Measurements from ENCODE around the gene GPR55.

The GPR55 gene

DNA sequence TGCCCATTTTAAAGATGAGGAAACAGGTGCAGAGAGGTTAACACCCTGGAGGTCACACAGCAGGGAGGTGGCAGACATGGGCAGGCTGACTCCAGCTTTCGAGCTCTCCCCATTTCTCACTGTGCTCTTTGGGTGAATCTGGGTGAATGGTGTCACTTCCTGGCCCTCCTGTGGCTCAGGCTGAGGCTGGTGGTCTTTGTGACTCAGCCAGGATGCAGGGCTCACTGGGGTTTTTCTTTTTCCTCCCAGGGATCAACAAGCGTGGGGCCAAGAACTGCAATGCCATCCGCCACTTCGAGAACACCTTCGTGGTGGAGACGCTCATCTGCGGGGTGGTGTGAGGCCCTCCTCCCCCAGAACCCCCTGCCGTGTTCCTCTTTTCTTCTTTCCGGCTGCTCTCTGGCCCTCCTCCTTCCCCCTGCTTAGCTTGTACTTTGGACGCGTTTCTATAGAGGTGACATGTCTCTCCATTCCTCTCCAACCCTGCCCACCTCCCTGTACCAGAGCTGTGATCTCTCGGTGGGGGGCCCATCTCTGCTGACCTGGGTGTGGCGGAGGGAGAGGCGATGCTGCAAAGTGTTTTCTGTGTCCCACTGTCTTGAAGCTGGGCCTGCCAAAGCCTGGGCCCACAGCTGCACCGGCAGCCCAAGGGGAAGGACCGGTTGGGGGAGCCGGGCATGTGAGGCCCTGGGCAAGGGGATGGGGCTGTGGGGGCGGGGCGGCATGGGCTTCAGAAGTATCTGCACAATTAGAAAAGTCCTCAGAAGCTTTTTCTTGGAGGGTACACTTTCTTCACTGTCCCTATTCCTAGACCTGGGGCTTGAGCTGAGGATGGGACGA, 47.1 kb downstream of the GPR55 start:
- DNase-seq: no peak

DNA sequence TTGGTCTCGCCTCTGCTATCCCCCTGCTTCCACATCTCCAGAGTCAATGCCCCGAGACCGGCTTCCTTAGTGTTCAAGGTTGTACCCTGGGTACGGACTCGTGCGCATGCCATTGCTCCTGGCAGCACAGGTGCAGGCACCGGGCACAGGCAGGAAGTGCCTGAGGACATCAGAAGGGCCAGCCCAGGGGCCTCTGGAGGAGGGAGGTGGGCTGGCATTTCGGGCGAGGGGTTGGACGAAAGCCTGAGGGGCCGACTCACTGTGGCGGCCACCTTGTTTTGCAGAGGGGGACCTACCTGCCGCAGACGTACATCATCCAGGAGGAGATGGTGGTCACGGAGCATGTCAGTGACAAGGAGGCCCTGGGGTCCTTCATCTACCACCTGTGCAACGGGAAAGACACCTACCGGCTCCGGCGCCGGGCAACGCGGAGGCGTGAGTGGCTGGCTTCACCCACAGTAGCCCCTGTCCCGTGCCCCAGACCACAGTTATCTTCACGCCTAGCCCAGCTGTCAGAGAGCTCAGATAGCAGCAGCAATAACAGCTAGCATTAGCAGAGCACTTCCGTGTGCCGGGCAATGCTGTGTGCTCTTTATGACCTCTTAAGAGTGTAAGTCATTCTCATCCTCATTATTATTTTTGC, 47.8 kb downstream of the GPR55 start:
- no peak for DNase-seq

DNA sequence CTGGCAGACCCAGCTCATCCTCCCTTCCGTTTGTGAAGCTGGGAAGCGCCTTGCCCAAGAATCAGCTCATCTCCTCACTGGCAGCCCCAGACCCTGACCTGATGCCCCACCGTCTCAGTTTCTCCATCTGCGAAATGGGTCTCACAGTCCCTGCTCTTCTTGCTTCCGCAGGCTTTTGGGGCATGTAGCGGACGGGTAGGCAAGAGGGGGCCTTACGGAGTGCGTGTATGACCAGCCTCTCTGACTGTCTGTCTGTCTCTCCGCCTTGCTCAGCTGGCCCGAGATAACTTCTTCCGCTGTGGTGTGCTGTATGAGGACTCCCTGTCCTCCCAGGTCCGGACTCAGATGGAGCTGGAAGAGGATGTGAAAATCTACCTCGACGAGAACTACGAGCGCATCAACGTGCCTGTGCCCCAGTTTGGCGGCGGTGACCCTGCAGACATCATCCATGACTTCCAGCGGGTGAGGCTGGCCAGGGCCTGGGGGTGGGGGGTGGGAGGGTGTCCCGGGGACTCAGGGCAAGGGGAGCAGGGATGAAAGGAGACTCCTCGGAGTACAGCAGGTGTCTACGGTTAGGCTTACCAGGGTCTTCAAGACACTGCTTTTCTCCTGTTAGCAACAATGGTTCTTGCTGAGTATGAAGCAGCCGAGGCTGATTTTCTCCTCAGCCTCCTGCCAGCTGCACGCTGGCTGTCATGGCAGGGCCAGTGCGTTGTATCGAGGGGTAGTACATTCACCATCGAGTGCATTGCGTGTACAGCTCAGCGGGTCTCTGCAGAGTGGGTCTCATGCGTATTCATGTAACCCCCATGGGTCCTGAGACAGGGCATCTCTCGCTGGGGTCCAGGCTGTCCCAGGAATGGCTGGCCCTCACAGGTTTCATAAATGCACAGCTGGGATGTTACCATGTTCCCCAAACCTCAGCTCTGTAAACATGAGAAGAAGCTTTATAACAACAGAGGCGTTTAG, 49.4 kb downstream of the GPR55 start:
- no peak for DNase-seq

DNA sequence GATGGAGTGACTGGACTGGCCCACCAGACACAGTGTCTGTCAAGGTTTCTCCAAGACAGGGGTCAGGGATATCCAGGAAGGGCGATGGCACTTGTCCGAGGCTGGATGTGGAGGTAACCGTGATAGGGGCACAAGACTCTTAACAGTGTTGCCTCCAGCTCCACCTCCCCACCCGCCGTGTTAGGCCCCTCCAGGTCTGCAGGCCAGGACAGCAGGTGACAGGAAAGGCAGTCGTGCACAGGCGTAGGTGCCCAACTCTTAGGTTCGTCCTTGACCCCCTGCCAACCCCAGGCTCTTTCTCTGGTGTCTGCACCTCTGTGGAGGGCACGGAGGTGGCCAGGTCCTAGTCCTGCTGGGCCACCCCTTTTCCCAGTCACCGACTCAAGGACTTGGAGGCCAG, 50.2 kb downstream of the GPR55 start:
- no peak for DNase-seq

DNA sequence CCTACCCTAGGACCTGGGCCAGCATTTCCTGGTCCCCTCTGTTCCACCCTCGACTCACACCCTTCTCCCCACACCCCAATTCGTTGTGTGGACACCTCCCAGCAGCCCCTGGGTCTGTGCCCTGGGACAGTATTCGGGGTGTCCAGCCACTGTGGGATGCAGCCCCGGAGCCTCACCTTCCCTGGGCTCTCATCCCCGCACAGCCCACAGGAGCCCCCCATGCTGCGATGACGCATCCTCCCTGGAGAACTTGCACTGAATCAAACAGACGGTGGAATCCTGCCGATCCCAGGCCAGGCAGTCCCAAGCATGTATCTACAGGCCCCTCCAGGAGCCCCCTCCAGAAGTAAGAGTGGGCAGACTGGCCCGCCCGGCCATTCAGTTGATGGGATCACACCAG, 50.6 kb downstream of the GPR55 start:
- no peak for DNase-seq

DNA sequence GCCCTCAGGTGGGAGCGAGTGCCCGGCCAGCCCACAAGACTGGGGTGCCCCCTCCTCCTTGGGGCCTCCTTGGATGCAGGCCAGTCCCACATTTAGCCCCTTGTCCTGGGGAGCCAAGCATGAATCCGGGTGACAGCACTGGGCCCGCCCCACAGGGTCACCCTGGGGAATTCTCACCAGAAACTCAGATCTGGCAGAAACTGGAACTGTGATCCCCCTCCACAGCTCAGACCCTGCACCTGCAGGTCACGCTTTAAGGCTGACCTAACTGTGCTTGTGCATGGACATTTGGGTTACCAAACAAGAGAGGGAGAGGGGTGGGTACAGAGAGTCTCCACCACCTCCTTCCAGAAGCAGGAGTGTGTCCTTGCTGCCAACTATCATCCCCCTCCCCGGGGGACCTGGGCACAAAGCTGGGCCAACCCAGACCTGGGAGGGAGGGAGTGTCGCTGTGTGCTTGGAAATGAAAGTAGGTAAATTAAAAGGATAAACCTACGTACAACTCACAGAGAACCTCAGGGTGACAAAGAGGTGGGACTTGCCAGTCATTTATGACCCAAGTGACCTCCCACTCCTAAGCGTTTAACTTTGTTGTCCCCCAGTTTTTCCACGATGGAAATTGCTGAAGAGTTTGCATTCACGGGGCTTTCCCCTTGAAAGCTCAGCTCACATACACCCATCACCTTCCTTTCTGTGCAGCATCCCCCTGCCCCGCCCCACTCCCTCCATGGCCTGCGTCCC, 51.2 kb downstream of the GPR55 start:
- no peak for DNase-seq

DNA sequence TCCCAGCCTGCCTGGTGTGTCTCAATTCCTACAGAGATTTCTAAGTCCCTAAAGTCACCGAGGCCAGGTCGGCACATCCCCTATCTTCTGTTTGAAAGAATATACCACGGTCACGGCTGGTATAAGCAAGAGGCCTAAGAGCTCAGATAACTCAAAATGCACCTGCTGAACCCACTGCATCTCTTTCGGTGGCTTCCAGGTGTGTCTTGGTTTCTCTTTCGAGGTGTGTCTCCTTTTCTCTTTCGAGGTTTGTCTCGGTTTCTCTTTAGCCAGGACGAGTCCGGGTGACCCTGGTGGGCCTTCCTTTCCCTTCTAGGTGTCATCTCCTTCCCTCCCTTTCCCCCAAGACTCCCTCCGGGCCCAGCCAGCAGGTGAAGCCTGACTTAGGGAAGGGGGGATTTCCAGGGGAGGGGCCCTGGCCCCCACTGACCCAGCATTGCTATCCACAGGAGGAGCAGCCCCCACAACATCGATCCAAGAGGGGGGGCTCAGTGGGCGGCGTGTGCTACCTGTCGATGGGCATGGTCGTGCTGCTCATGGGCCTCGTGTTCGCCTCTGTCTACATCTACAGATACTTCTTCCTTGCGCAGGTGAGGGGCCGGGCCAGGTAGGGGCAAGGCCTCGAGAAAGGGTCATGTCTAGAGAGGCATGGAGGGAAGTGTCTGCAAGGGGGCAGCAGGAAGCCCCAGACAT, 51.9 kb downstream of the GPR55 start:
- no peak for DNase-seq

DNA sequence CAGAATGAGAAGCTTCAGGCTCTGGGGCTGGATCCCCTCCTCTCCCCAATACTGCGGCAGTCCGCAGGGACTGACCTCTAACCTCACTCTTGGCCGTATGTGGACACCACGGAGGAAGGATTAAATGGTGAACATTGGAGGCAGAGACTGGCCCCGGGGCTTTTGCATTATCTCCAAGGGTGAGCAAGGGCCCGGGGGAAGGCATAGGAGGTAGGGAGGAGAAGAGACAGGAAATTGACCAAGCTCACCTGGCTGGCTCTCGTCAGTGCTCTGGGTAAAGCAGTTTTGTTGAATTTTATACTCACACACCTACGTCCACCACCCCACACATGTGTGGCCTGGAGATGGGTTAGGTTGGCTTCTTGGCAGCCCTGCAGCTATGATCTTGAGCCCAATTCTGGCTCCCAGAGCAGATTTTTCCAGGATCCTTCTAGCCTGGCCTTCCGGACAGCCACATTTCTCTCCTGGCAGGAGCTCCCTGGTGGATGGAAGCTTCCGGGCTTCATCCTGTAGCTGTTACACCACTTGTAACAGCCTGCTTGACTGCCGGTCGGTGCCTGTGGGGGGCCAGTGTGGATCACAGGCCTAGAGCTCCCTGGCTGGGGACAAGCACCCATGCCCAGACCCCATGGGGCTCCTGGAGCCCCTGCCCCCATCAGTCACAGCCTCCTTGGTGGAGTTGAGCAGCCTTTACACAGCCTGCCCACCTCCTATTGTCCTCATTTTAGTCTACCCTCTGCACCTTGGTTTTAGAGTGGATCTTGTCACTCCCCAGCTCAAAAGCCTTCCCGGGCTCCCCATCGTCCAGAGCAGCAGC, 52.7 kb downstream of the GPR55 start:
- DNase-seq: no peak

DNA sequence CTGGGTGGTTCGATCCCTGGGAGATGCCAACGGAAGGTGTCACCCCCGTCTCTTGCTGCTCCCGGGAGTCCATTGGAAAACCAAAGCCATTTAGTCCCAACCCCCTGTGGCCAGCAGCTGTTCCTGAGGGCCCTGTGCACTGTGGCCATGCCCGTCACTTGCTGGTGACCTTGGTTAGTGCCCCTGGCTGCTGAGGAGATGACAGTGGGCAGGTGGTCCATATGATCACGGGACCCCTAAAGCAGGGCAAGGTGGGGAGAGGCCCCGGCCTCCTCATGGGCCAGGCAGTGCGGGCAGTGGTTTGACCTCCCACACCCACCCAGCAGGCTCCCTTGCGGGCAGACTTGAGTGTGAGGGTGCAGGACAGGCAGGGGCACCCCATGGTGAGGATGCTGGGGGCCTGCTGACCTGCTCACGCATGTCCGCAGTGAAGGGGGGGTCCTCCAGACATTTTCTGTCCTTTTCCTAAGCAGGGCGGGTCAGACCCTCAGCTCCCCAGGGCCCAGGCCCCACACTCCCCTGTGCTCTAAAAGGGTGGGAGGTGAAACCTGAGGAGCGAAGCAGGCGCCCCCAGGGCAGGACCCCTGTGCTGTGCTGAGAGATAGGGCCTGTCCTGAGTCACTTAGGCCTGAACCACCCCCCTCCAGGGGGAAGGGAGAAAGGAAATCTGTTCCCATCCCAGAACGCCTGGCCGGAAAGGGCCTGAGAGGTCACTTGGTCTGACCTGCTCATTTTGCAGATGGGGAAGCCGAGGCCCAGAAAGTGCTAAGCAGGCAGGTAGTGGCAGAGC, 53.5 kb downstream of the GPR55 start:
- no peak for DNase-seq

DNA sequence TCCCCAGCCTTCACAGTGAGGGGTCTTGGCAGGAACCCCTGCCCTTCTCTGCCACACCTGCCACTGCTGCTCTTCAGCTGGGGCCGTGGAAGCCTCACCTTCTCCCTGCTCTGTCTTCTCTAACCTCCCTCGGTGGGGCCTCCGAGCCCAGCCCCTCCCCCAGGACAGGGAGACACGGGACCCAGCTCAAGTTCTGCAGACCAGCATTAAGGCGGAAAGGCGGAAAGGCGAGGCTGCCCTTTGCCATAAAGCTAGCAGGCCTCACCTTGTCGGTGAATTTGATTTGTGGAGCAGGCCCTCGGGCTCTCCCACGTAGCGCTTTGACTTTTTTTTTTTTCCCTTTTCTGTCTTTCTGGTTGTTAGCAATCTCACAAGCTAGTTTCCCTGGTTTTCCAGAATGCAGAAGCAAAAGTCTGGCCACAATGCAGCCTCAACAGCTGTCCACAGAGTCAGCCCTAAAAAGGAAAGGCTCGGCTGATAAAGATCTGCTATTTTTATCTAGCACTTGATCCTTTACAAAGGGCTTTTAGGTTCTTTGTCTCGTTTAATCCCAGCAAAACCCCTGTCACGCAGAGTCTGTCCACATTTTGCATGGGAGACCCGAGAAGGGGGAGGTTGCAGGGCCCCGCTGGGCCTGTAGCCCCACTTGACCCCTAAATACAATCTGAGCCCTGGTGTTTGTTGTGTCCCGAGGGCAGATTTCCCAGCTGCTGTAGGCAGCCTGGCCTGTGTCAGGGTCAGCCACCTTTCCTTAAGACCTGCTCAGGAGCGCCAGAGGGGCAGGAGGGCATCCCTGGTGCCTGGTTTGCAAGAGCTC, 54.3 kb downstream of the GPR55 start:
- peak; percentile 11 for DNase-seq

DNA sequence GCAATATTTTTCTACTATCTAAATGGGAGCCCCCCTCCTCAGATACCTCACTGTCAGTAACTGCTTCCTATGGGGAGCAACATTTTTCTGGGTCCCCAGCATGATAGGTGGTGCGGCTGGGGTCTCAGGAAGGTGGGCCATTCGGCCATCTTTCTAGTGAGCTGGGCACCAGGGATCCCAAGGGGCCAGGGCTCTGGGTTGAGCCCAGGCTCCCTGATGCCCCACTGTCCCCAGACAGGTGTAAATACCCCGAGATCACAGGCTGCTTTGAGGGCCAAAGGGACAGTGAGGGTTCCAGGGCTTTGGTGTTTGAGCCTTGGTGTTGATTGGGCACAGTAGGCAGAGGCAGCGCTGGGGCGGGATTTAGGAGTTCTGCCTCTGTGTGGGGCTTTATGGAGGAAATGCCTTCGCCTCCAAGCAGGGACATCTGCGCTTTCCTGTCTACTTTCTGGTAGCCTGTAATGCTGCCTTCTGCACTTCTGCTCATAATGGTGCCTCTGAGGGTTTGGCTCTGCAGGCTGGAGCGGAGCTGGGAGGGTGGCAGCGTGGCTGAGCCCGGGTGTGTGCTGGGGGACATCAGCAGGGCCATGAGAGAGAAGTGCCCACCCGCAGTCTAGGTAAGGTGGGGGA, 55.0 kb downstream of the GPR55 start:
- no peak for DNase-seq

DNA sequence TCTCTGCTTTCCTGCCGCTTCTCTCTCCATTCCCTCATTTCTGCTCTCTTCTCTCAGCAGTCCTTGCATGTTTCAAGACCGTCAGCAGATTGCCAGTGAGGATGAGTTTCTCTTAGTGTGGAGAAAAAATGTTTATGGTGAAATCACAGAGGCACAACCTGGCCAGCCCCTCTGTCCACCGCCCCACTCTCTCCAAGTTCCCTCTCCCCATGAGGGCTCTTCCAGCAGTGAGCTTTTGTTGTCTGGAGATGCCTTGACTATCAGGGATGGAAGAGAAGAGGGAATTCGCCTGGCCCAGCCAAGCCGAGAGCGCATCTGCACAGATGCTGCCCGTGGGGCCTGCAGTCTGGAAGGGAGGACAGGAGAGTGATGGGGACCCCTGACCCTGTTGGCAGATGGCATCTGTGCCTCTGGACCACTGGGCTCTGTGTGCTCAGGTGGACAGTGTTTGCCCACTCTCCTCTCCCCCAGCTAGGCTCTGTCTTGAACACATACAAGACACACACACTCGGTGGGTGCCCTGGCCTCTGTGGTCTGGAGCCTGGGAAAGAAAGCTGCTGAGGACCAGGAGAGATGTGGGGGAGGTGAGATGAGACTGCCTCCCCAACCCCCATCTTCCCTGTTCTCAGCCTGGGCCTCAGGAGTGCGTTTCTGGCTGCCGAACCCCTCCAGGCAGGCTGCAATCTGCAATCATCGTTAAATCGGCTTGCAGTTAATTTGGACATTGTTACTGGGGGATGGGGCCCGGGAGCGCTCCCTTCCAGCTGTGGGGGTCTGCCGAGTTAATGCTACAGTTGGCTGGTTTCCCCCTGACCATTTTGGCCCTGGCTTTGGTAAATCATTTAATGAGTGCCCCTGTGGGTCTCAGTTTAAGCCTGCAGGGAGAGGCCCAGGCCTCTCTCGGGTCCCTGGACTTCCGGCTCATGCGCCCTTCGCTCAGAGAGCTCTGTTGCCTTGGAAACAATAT, 55.8 kb downstream of the GPR55 start:
- no peak for DNase-seq

DNA sequence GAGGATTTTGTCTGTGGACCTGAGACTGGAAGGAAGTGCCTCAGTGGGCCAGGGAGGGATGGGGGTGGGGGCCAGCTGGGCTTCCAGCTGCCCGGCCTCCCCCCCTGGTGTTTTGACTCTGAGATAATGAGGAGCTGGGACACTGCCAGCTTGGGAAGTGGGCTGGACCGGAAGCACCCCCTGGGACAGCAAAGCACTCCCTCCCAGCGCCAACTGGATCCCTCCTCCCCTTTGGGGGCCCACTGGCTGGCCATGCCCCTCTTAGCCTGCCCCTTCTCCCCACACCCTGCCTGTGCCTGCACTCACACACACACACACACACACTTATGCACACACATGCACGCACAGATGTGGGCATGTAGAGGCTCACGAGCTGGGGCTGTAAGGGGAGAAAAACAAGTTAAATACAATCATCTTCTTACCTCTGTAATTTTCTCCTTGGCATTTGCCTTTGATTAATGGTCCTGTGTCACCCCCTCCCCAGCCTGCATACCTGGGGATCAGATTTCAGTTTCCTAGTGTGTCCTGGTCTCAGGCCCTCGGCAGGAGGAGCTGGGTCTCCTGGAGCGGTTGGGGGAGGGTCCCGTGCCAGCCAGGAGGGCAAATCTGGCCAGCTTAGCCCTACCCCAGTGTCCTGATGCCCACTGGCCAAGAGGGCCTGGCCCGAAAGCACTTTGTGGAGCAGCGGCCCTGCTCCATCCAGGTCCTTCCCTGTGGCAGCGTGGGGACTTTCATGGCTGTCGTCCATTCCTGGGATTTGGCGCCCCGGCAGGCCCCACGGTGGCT, 56.7 kb downstream of the GPR55 start:
- no peak for DNase-seq

DNA sequence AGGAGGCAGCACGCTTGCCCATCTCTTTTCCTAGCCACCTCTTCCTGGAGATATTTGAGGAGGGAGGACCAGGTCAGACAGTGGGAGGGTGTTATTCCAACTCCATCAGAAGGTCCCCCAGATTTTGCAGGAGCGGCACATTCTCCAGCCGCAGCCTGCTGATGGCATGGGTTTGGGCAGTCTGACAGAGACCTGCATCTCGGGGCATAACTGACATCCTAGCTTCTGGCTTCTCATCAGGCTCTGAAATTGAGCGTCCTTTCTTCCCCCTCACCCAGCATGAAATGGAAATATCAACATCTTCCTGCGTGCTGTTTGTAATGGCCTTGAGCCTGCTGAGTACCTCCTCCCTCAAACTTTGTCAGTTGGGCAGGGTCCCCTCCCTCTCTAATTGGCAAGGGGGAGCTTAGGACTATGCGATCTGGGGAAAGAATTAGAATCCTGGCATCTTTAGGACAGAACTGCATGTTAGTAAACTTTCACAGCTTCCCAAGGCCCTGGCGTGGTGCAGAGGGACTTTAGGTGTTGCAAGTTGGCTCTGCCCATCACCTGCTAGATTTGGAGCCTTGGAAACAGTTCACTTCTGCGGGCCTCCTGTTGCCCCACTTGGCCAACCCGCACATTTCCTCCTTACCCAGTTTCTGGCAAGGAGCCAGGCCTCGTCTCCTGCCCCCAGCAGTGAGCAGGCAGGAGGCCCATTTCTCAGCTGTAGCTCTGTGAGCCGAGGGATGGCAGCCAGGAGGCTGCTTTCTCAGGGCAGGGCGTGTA, 58.1 kb downstream of the GPR55 start:
- DNase-seq: peak; percentile 3

DNA sequence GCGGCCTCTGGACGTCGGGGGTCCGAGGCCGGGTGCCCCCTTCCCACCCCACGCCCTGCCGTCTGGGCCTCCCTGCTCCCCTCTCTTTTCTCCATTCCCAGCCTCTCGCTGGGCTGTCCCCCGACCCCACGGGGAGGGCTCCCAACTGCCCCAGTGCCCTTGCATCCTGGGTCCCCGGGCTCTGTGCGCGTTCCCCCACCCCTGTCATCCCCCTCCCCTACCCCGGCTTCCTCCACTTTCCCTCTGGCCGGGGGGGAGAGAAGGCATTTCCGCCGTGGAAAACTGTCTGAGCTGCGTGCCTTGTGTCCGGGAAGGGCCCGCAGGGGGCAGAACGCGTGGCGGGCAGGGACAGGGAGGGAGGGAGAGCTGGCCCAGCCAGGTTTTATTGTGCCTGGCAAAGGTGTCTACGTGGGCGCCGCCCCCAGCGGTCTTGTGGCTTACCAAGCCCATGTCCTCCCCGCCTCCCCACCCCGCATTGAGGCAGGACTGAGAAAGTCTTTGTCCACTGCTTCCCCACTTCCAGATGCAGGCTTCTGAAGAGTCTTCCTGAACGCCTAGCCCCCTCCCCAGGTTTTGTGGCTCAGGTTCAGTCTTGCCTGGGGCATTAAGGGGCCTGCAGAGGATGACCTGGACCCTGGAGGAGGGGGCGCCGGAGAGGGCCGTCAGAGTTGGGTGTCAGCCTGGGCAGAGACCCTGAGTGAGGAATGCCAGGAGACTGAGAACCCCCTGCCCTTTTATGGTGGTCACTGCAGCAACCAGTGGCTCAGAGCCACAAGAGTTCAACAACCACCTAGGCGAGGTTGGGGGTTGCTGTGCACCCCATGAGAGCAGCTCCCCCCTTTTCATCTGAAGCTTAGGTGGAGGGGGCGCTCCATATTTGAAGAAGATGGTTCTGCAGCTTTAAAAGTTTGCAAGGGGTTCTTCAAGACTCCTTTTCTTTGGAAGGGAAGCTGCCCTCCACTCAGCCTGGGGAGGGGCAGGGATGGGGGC, 59.0 kb downstream of the GPR55 start:
- peak; percentile 6 for DNase-seq

All from DMS153 (cell line).